Type B pancreatic cell (in vitro differentiated cells): ENCODE results near the gene TSPAN4. TPM values are rescaled to one million over a fixed set of nuclear protein-coding genes. Genes with fewer than 3 reads are reported as not detected.

Experiments used
- DNase-seq: peaks from one replicate; pipeline ENCODE4 v3.0.0; 2021; ENCODE audit warnings: mixed read lengths; ENCODE audit not compliant: unreplicated experiment; ENCODE audit errors: extremely low spot score
- H3K27ac Mint-ChIP-seq: 2 replicates; pipeline ENCODE4 v1.8.0; 2021; ENCODE audit warnings: mild to moderate bottlenecking, mixed read lengths
- H3K27me3 Mint-ChIP-seq: 2 replicates; pipeline ENCODE4 v1.8.0; 2021; ENCODE audit warnings: mixed read lengths
- H3K36me3 Mint-ChIP-seq: 2 replicates; pipeline ENCODE4 v1.8.0; 2021; ENCODE audit warnings: mixed read lengths
- H3K4me1 Mint-ChIP-seq: one replicate; pipeline ENCODE4 v1.8.0; 2021; ENCODE audit warnings: mixed read lengths; ENCODE audit not compliant: unreplicated experiment
- H3K4me3 Mint-ChIP-seq: 2 replicates; pipeline ENCODE4 v1.8.0; 2021; ENCODE audit warnings: mild to moderate bottlenecking, mixed read lengths
- H3K9me3 Mint-ChIP-seq: 2 replicates; pipeline ENCODE4 v1.8.0; 2021; ENCODE audit warnings: mixed read lengths
- CTCF ChIP-seq: fragments of 200-600 bp; sonication (generic); conservative IDR thresholded peaks from 2 replicates; pipeline ENCODE4 v1.5.0; 2021; ENCODE audit warnings: antibody characterized with exemption, mild to moderate bottlenecking
- total RNA-seq: library from RNA; stranded (reverse); gene quantifications from 2 replicates; pipeline ENCODE4 v1.2.1, GENCODE V29; 2021; ENCODE audit warnings: low replicate concordance

The TSPAN4 gene
- total RNA-seq, 1 donor from 2014 or later = 43.2 TPM

- Mint-ChIP-seq H3K27me3 (peaks cover 3% of the 10 kb centered on the region), H3K4me3 (no peak overlapping the region), H3K9me3 (no peaks in the 10 kb centered on the region), H3K4me1 (peaks cover 9% of the 10 kb centered on the region), H3K27ac (no peak overlapping the region), H3K36me3 (no peaks in the 10 kb centered on the region)
- TF ChIP-seq CTCF = no peak
- DNase-seq = no peak
Observed at GRCh38 chr11:847876-848275, 5.2 kb downstream of the TSPAN4 start.

- Mint-ChIP-seq H3K4me1 (peaks cover 9% of the 10 kb centered on the region), H3K4me3 (peak overlapping the region; percentile 68), H3K27me3 (peaks cover 3% of the 10 kb centered on the region)
Observed at GRCh38 chr11:848380-848931, 5.8 kb downstream of the TSPAN4 start.

GRCh38 chr11:849104-849824 is 6.6 kb downstream of the TSPAN4 start:
- Mint-ChIP-seq H3K4me3 (peak overlapping the region; percentile 72), H3K9me3 (no peaks in the 10 kb centered on the region), H3K27me3 (peaks cover 3% of the 10 kb centered on the region), H3K4me1 (peaks cover 9% of the 10 kb centered on the region), H3K36me3 (no peaks in the 10 kb centered on the region), H3K27ac (no peak overlapping the region)
- TF ChIP-seq CTCF = no peak
- peak; percentile 85 for DNase-seq

More at GRCh38 chr11:848380-848931, 5.8 kb downstream of the TSPAN4 start:
- TF ChIP-seq CTCF = peak; percentile 79
- no peaks in the 10 kb centered on the region for H3K36me3 Mint-ChIP-seq
- no peaks in the 10 kb centered on the region for H3K9me3 Mint-ChIP-seq
- no peak overlapping the region for H3K27ac Mint-ChIP-seq
- DNase-seq = no peak

- peaks cover 3% of the 10 kb centered on the region for H3K27me3 Mint-ChIP-seq
- H3K36me3 Mint-ChIP-seq = no peaks in the 10 kb centered on the region
- no peaks in the 10 kb centered on the region for H3K9me3 Mint-ChIP-seq
- no peak for TF ChIP-seq CTCF
- H3K27ac Mint-ChIP-seq = no peak overlapping the region
- peaks cover 4% of the 10 kb centered on the region for H3K4me1 Mint-ChIP-seq
- peak overlapping the region; percentile 84 for H3K4me3 Mint-ChIP-seq
- DNase-seq = no peak
Observed at GRCh38 chr11:849951-850774, 7.5 kb downstream of the TSPAN4 start.

- Mint-ChIP-seq H3K4me3 (peak overlapping the region; percentile 84), H3K36me3 (no peaks in the 10 kb centered on the region), H3K4me1 (peaks cover 4% of the 10 kb centered on the region), H3K27ac (no peak overlapping the region), H3K9me3 (no peaks in the 10 kb centered on the region), H3K27me3 (peaks cover 3% of the 10 kb centered on the region)
- peak; percentile 29 for TF ChIP-seq CTCF
- no peak for DNase-seq
Observed at GRCh38 chr11:850775-851763, 8.4 kb downstream of the TSPAN4 start.
